HepG2 (cell line): ENCODE results near the gene ORMDL2.

Source experiments
- CEBPB ChIP-seq: IDR thresholded peaks from 2 replicates; pipeline ENCODE4 v1.6.1; 2011; ENCODE audit warnings: low read depth, low read length, improper control_type of control experiment, borderline replicate concordance
- EP300 ChIP-seq, 3 experiments: sonication (generic) in 1 of 3; formaldehyde crosslinking in 1 of 3; IDR thresholded peaks; 2 replicates each; pipeline versions ENCODE4 v1.5.1 to v1.6.1; 2011 to 2020; ENCODE audit warnings: low read depth in 2 of 3, low read length in 2 of 3, borderline replicate concordance in 1 of 3, improper control_type of control experiment in 1 of 3, mild to moderate bottlenecking in 1 of 3, missing genetic modification reagents in 1 of 3, moderate library complexity in 1 of 3
- FOXK2 ChIP-seq: fragments of 450-650 bp; IDR thresholded peaks from 2 replicates; pipeline ENCODE4 v1.6.1; 2016
- NCOA1 ChIP-seq: sonication (generic); formaldehyde crosslinking; IDR thresholded peaks from 2 replicates; pipeline ENCODE4 v1.9.0; 2021; ENCODE audit warnings: missing genetic modification reagents
- NFYB ChIP-seq: sonication (generic); formaldehyde crosslinking; IDR thresholded peaks from 2 replicates; pipeline ENCODE4 v1.4.0; 2020; ENCODE audit warnings: missing genetic modification reagents
- SNAI1 ChIP-seq: sonication (generic); formaldehyde crosslinking; IDR thresholded peaks from 2 replicates; pipeline ENCODE4 v1.5.0; 2020; ENCODE audit warnings: mild to moderate bottlenecking, missing genetic modification reagents, borderline replicate concordance
- ZNF605 ChIP-seq: sonication (generic); formaldehyde crosslinking; IDR thresholded peaks from 2 replicates; pipeline ENCODE4 v1.8.0; 2022; ENCODE audit warnings: mild to moderate bottlenecking, missing genetic modification reagents
- TF ChIP-seq, protein P1 (sequence below), 2 experiments: sonication (generic) in 1 of 2; formaldehyde crosslinking in 1 of 2; IDR thresholded peaks; 2 replicates each; pipeline versions ENCODE4 v1.4.0 to v1.6.1; 2018 to 2020; ENCODE audit warnings: missing genetic modification reagents in 2 of 2, borderline replicate concordance in 1 of 2, low read depth in 1 of 2, mild to moderate bottlenecking in 1 of 2, missing biosample characterization in 1 of 2
- TF ChIP-seq, protein P2 (sequence below): sonication (generic); formaldehyde crosslinking; IDR thresholded peaks from 2 replicates; pipeline ENCODE4 v1.4.0; 2020; ENCODE audit warnings: missing genetic modification reagents, borderline replicate concordance
- TF ChIP-seq, protein P3 (sequence below), 2 experiments: IDR thresholded peaks; 2 replicates each; pipeline ENCODE4 v1.6.1; 2011 to 2012; ENCODE audit warnings: low read length in 2 of 2, borderline replicate concordance in 1 of 2, low read depth in 1 of 2, mild to moderate bottlenecking in 1 of 2, moderate library complexity in 1 of 2

DNA sequence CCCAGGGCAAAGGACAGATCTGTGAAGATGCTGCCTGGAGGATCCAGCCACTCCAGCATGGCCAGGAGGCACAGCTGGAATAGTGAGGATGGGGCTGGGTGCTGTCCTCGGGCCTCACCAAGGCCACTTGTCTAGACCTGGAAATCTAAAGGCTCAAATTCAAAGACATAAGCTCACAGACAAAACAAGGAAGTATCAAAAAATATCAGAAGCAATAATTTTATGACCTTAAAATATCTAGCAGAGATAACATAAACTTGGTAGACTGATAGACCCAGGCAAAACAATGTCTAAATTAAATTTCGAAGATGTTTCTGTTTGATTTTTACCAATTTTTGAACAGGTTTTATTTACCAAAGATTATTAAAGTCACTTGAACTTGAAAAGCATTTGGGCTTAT, 47.5 kb downstream of the ORMDL2 start:
- TF ChIP-seq EP300 (IDR thresholded peaks at IDR 0.05; ENCODE audit: low read depth in 2 of 2, low read length in 2 of 2) (no peak), EP300 (CRISPR knock-in tag; IDR thresholded peaks at IDR 0.05; ENCODE audit: borderline replicate concordance) (no peak), NCOA1 (CRISPR knock-in tag) (no peak), CEBPB (no peak), NFYB (no peak), ZNF605 (CRISPR knock-in tag) (no peak), SNAI1 (CRISPR knock-in tag) (no peak), FOXK2 (no peak)
- TF ChIP-seq, protein P1, sequence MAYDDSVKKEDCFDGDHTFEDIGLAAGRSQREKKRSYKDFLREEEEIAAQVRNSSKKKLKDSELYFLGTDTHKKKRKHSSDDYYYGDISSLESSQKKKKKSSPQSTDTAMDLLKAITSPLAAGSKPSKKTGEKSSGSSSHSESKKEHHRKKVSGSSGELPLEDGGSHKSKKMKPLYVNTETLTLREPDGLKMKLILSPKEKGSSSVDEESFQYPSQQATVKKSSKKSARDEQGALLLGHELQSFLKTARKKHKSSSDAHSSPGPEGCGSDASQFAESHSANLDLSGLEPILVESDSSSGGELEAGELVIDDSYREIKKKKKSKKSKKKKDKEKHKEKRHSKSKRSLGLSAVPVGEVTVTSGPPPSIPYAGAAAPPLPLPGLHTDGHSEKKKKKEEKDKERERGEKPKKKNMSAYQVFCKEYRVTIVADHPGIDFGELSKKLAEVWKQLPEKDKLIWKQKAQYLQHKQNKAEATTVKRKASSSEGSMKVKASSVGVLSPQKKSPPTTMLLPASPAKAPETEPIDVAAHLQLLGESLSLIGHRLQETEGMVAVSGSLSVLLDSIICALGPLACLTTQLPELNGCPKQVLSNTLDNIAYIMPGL (CRISPR knock-in tag; IDR thresholded peaks at IDR 0.05; ENCODE audit: borderline replicate concordance in 1 of 2, low read depth in 1 of 2) = no peak
- TF ChIP-seq, protein P2, sequence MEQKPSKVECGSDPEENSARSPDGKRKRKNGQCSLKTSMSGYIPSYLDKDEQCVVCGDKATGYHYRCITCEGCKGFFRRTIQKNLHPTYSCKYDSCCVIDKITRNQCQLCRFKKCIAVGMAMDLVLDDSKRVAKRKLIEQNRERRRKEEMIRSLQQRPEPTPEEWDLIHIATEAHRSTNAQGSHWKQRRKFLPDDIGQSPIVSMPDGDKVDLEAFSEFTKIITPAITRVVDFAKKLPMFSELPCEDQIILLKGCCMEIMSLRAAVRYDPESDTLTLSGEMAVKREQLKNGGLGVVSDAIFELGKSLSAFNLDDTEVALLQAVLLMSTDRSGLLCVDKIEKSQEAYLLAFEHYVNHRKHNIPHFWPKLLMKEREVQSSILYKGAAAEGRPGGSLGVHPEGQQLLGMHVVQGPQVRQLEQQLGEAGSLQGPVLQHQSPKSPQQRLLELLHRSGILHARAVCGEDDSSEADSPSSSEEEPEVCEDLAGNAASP = no peak
- TF ChIP-seq, protein P3, sequence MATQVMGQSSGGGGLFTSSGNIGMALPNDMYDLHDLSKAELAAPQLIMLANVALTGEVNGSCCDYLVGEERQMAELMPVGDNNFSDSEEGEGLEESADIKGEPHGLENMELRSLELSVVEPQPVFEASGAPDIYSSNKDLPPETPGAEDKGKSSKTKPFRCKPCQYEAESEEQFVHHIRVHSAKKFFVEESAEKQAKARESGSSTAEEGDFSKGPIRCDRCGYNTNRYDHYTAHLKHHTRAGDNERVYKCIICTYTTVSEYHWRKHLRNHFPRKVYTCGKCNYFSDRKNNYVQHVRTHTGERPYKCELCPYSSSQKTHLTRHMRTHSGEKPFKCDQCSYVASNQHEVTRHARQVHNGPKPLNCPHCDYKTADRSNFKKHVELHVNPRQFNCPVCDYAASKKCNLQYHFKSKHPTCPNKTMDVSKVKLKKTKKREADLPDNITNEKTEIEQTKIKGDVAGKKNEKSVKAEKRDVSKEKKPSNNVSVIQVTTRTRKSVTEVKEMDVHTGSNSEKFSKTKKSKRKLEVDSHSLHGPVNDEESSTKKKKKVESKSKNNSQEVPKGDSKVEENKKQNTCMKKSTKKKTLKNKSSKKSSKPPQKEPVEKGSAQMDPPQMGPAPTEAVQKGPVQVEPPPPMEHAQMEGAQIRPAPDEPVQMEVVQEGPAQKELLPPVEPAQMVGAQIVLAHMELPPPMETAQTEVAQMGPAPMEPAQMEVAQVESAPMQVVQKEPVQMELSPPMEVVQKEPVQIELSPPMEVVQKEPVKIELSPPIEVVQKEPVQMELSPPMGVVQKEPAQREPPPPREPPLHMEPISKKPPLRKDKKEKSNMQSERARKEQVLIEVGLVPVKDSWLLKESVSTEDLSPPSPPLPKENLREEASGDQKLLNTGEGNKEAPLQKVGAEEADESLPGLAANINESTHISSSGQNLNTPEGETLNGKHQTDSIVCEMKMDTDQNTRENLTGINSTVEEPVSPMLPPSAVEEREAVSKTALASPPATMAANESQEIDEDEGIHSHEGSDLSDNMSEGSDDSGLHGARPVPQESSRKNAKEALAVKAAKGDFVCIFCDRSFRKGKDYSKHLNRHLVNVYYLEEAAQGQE (IDR thresholded peaks at IDR 0.05; ENCODE audit: borderline replicate concordance in 1 of 2, low read depth in 1 of 2, low read length in 2 of 2) = no peak
